CD4-positive, alpha-beta T cell treated with Interleukin-17A for 4 hours (primary cell): Measurements from ENCODE around the gene RGSL1.

ENCODE experiments used
- DNase-seq: peaks from one replicate; pipeline ENCODE4 v3.0.0-alpha.2; 2020; ENCODE audit warnings: mixed read lengths

The RGSL1 gene

DNA sequence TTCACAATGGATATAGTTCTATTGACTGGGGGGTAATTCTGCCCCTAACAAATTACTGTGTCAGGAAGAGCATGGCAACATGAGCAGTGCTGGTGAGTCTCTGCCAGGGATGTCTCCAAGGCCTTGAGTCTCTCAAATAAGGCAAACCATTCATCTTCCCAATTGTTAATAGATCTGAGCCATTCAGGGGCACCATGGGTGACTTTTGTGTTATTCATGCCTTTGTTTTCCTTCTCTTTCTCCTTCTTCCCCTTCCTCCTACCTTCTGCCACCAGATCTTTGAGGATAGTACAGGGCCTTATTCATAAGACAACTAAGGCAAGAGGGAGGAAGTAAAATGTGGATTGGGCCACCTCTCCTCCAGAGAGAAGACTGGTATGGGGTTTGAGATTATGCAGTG, at the start of gene RGSL1:
Gene RGSL1 (plus strand): TSS at position 60 of the 400 bp plus-strand sequence. CDS start 20 bp downstream, at position 80.
- DNase-seq, result no peak

DNA sequence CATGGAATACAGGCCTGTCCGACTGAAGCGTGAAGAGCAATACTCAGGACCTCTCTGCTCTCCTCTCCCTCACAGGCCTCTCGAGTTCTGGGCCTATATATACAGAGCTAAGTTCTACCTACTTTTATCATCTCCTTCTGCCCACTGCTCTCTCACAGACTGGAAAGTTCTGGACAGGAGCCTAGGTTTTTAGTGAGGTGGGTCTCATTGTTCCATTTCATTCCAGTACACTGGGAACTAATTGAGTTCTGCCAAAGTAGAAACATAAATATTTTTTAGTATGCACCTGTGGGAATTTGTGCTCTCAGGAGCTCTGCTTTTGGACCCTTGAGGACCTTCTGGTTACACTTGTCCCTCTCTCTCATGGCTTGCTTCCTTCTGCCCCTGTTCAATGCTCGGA, 49.4 kb upstream of the RGSL1 start, which contains the start of gene TEDDM1:
Gene TEDDM1 (minus strand): TSS at position 101 of the 400 bp plus-strand sequence. CDS start 182 bp downstream, outside the sequence.
- no peak for DNase-seq

DNA sequence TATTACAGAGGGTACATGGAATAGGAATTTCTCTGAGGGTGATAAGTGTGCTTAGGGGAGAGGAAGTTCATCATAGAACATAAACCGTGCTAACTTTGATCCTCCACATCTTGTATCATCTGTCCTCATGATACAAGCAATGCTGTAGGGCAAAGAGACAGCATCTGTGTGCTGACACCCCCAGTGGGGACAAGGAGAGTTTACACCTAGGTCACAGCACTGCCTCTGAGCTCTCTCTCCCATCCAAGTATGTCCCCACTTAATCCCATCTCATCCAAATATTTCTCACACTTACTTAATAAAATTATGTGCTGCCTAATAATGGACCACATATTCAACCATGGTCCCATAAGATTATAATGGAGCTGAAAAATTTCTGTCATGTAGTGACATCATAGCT, 45.2 kb upstream of the RGSL1 start:
- DNase-seq, result no peak

- no peak for DNase-seq
These were observed 44.4 kb upstream of the RGSL1 start for GRCh38 chr1:182405578-182405977.

DNA sequence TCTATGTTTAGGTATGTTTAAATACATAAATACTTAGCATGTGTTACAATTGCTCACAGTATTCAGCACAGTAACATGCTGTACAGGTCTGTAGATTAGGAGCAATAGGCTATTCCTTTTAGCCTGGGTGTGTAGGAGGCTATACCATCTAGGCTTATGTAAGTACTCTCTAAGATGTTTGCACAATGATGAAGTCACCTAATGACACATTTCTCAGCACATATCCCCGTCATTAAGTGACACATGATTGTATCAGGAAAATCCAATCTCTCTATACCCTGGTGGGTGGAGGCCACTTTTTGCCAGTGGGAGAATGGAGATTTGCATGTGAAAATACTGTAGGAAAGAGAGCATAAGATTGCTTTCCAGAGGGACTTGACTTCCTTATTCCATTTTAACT, 43.9 kb upstream of the RGSL1 start:
- DNase-seq, result no peak

GRCh38 chr1:182407724-182408123, 42.2 kb upstream of the RGSL1 start:
- DNase-seq, result no peak

DNA sequence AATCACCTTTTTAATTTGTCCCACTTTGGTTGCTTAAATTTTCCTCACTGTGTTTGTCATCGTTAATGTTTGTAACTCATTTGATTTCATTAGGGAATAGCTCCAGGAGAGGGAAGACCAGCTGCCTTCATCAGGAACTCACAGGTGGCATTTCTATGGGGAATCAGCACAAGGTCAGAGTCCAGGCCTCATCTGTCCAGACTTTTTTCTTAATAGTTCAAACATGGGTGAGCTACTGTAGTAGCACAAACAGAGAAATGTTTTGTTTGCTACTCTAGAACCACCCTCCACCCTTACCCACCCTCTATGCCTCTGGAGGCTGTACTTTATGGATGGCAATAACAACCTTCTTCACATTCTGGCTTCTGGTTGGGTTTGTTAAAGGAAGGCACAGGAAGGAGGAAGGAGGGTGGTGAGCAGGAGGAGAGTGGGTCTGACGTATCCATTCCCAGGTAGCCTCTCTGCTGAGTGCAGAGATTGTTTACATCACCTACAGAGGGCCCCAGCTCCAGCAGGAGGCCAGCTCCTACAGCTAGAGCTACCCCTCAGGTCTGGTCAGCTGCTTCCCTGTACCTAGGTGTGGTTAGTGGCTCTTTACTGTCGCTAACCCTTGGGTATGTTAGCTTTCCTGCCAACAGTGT, 41.4 kb upstream of the RGSL1 start:
- DNase-seq, result no peak

GRCh38 chr1:182410138-182410537, 39.8 kb upstream of the RGSL1 start:
- DNase-seq, result no peak

DNA sequence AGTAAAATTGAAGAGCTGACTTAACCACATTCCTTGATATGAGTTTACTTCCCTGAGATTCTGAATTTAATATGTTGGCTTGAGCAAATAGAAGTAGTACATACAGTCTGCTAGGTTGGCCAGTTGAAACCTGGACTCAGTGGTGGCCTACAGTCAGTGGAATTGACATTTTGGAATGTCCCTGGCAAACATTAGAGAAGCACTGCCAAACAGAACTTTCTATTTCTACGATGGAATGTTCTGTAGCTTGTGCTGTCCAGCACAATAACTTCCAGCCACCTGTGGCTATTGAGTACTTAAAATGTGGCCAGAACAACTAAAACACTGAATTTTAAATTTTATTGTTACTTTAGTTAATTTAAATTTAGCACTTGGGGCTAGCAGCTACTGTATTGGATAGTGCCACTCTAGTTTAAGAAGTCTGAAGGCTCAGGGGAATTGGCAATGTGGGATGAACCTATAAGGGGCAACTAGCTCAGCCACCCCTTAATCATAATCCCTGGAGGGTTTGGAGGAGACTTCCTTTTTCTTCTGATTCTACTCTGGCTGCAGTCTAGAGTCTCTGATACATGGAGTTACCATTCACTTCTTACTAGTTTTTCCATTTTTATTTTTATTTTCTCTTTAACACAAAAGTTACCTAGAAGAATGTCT, 39.2 kb upstream of the RGSL1 start:
- no peak for DNase-seq

- no peak for DNase-seq
These were observed 36.5 kb upstream of the RGSL1 start for GRCh38 chr1:182413486-182413885.

DNA sequence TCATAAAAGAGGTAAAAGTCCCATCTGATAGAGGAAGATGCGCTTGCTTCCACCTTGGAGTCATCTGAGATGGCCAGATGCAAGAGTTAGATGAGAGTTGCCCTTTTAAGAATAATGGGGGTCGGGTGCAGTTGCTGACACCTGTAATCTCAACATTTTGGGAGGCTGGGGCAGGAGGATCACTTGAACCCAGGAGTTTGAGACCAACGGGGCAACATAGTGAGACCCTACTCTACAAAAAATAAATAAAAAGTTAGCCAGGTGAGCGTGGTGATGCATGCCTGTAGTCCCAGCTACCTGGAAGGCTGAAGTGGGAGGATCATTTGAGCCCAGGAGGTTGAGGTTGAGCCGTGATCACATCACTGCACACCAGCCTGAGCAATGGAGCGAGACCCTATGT, 36.0 kb upstream of the RGSL1 start:
- no peak for DNase-seq

- DNase-seq, result no peak
These were observed 34.2 kb upstream of the RGSL1 start for GRCh38 chr1:182415789-182416188.

DNA sequence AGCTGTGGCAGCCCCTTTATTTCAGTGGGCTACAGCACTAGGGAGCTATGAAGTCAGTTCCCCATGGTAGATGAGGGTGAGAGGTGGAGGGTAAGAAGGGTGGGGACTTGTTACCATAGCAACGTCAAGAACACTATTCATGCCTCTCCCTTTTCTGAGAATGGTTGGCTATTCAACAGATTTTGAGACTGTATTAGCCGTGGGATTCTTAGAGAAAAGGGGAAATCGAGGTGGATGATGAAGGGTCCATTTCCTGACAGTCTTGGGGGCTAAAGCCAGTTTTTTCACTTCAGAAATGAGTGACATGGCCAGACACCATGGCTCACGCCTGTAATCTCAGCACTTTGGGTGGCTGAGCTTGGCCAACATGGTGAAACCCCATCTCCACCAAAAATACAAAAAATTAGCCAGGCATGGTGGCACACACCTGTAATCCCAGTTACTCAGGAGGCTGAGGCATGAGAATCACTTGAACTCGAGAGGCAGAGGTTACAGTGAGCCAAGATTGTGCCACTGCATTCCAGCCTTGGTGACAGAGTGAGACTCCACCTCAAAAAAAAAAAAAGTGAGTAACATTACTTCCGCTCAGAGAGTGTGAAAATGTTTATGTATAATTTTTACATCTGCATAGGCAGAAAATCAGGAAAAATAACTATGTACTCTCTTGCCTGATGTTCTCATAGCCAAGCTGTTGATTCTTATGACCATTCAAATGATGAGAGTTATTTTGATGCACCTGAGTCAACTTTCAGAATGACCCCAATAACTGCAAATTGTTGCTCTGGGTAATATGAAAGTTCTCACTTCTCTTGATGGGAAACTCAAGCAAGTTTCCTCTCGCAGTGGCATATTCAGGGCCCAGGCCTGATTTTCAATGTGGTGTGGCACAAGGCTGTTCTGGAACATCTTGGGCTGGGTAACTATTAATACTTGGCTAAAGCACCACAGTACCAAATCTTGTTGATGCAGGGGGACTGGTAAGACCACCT, 23.2 kb upstream of the RGSL1 start:
- DNase-seq, result no peak

- no peak for DNase-seq
These were observed 21.9 kb upstream of the RGSL1 start for GRCh38 chr1:182428043-182428442.

DNA sequence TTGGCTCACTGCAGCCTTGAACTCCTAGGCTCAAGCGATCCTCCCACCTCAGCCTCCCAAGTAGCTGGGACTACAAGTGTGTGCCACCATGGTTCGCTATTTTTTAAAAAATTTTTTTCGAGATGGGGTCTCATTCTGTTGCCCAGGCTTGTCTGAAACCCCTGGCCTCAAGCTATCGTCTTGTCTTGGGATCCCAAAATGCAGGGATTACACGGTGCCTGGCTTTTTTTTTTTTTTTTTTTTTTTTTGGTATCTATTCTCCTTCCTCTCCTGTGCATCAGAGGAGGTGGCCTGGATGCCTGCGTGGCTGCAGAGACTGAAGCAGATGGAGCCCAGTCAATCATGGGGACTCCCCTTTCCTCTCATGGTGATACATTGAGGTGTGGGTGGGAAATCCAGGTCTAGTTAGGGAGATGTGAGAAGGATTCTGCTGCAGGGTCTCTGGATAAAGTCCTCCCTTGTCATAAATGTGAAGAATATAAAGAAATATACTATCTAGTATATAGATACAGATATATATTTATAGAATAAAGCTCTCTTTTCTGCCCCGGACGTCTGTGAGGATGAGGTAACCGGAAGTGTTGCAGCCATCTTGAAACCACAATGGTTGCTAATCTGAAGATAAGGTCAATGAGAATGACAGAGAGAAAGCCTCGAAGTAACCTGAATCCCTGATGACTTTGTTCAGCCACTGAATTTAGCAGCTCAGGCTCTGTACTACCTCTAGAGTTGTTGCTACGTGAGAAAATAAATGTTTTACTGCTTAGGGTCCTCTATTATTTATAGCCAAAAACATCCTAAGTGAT, 19.5 kb upstream of the RGSL1 start:
- peak; percentile 36 for DNase-seq

GRCh38 chr1:182431278-182431677, 18.7 kb upstream of the RGSL1 start:
- no peak for DNase-seq

DNA sequence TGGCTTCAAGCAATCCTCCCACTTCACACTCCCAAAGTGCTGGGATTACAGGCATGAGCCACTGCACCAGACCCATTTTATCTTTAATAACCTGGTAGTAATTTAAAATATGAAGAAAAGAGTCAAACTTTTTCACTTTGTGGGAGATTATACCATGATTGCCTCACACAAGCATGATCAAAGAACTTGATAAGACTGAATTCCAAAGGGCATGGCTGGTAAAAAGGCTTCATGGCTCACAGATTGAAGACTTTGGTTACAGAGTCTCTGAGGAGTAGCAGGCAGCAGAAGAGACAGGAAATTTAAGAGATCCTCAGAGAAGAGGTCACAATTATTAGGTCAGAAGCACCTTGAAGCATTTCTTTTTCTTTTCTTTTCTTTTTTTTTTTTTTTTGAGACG, 16.4 kb upstream of the RGSL1 start:
- no peak for DNase-seq

GRCh38 chr1:182438326-182438725, 11.6 kb upstream of the RGSL1 start:
- DNase-seq, result no peak

DNA sequence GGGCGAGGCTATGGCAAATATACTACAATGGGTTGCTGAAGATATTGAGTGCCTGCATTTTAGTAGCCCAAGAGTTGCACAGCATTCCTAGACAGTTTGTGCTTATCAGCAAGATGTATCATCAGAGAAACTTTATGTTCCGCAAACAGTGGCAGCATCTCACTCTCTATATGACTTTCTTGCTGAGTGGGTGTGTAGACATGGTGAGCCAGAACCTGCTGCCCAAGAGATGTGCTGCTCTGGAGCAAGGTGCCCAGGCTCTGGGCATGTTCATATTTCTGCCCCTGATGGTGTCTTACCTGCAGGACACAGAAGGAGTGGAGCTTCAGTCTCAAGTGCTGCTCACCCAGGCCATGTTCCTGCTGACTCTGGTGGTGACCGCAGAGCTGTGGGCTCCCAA, 8.2 kb upstream of the RGSL1 start:
- DNase-seq, result no peak

- DNase-seq, result no peak
These were observed 7.6 kb upstream of the RGSL1 start for GRCh38 chr1:182442333-182442732.

DNA sequence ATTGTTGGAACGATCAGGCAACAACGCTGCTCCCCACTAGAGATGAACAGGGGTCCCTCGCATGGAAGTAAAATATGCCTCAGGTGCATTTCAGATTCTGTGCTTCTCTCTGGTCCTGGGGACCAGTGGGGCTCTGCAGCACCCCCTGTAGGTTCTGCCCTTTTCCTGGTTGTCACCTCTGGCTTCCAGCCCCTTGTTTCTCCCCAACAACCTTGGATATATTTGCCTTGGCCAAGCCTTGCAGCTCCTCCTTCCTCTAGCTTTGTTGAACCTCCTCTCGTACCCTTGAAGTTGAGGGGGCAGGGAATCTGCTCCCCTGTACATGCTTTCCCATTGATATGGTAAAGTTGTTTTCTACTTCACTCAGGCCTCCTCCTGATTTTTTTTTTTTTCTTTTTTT, 5.4 kb upstream of the RGSL1 start:
- DNase-seq, result no peak

DNA sequence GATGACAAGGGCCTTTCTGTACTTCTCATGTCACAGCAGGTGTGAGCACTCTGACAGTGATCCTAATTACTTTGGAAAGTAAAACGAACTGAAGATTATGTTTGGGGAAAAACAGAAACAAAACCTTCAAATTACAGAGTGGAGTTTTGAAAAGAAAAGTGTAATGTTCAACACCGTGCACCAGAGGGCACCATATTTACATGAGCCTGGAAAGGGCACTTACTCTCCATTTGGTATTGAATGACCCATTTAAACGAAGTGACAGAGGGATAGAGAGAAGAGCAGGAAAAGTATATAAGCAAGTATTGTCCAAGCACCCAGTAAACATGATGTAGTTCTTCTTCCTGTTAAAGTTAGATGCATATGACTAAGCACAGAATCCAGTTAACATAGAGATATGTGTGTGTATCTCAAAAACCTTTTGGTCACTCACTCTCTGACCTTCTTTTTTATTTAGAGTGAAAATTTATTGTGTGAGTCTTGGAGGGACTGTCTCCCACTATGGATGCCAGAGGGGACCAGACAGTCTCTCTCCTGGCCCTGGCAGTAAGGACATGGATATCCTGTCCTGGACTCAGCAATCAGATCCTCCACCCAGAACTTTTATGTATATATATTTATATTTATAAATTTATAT, 3.8 kb upstream of the RGSL1 start:
- peak; percentile 26 for DNase-seq
